Head of caudate nucleus (tissue), 42 donors: ENCODE results near the gene SORBS1.
"Not testable (repeated sequence)": the region's sequence is repeated elsewhere in the genome, so short reads cannot be mapped to it uniquely, and the experiment has no call there.

Source experiments
- DNase-seq, 42 donors: peaks; one replicate each; pipeline versions ENCODE4 v3.0.0 to v3.0.0-alpha.2; 2020 to 2021; ENCODE audit warnings: mixed read lengths in 7 of 42
- intact Hi-C: fragments of 100-400 bp; cut with DNase I; formaldehyde crosslinking; loops from one replicate; pipeline ENCODE4 v1.15.0; 2022

SORBS1 gene

DNA sequence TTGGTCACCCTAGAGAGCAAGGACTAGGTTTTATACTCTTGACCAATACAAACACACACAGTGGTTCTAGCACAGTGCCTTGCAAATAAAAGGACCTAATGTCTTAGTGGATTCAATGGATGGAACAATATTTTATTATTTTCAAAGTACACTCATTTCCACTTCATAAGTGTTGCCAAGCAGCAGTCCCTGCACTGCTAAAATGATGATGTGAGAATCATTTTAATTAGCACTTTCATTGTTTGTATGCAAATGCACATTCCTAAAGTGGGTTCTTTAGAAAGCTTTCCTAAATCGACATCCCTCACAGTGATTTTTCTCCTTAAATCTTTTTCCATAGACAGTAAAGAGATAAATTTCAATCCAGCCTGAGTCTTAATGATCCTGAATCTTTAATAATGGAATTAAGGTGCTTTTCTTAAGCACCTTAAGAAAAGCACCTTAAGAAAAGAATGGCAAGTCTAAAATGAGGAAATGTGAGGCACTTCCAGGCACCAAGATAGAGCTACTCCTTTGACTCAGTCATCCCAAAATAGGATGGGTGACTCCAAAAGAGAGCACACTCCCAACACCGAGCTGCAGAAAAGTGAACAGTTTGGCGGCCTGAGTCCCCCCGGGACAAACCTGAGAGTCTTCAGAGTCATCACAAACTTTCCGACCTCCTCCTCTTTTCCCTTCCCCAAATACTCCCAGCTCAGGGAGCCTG is 84.5 kb downstream of the SORBS1 start:
- intact Hi-C loops: no loop called here

GRCh38 chr10:95475827-95476468 is 85.2 kb downstream of the SORBS1 start:
- no peak for DNase-seq
- intact Hi-C loops: no loop called here

More for the DNA sequence above, 84.5 kb downstream of the SORBS1 start:
- no peak for DNase-seq

- DNase-seq: peak in 27 of 42 donors; percentile 17 to 71 (median 51)
- intact Hi-C loops: no loop called here
Measured at GRCh38 chr10:95475003-95475383, 86.2 kb downstream of the SORBS1 start.

- intact Hi-C loops: no loop called here
- peak in 2 of 42 donors; percentile 42 to 56 for DNase-seq
Measured at GRCh38 chr10:95474228-95475002, 86.8 kb downstream of the SORBS1 start.

- intact Hi-C loops: no loop called here
Measured at GRCh38 chr10:95472304-95473088, 88.7 kb downstream of the SORBS1 start.

DNA sequence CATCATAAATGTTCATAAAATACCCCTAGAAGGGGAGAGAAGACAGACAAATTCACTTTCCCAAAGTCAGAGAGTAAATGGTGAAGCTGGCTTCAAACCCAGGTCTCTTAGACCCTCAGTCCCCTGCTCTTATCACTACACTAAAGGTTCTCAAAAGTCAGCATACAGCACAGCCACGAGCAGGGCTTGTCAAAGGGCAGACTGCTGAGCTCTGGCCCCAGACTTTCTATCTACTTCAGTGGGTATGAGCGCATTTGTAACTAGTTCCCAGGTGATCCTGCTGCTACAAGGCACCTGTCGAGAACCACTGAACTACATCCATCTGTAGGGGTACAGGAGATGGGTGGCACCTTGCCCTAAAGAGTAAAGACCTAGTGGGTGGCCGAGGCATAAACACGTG is 91.5 kb downstream of the SORBS1 start:
- no peak for DNase-seq
- intact Hi-C loops: no loop called here

More at GRCh38 chr10:95472304-95473088, 88.7 kb downstream of the SORBS1 start:
- DNase-seq: no peak

DNA sequence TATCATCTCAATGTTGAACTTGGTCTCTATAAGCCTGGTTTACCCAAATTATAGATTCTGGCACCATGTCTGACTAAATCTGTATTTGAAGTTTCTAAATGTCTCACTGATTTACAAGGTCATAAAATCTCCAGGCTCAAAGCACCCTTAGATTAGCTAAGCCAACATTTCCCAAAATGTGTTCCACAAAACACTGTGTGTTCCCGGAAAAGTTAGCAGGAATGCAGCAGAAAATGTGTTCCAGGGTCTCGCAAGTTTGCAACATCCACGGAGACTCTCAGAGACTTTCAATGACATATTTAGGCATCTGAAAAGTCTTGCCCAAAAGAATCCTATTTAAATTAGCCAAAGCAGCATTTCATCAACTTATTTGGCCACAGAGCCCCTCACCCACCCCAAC is 91.9 kb downstream of the SORBS1 start:
- intact Hi-C loops: no loop called here
- DNase-seq: no peak

DNA sequence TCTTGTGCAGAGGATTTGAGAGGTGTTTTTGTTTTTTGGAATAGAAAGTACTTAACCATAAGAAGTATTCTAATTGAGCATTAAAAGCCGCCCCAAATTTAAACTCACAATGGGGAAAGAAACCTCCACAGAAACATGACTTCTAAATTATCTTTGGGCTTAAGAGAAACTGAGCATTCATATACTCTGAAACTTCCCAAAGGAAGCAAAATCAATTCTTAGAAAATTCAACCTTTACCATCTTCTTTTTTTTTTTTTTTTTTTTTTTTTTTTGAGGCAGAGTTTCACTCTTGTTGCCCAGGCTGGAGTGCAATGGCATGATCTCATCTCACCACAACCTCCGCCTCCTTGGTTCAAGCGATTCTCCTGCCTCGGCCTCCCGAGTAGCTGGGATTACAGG is 93.5 kb downstream of the SORBS1 start:
- intact Hi-C loops, DNase-seq: not testable (repeated sequence)

GRCh38 chr10:95467162-95467599 is 94.0 kb downstream of the SORBS1 start:
- peak in 1 of 42 donors; percentile 51 for DNase-seq
- intact Hi-C loops: no loop called here

DNA sequence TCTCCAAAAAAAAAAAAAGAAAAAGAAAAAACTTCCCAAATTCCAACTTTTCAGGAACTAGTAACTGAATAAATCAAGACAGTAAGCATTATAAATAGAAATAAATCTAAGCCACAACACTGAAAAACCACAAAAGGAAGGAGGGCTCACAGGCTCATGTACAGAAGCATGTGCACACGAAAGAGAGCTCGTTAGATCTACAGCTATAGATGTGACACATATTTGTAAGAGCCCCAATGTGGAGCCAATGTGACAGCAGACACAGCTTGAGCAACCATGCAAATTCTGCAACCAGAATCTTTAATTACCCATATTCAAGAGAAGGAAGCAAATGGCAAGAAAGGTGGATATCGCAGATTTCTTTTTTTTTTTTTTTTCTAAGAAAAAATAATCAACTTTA is 94.7 kb downstream of the SORBS1 start:
- no peak for DNase-seq
- intact Hi-C loops: no loop called here

DNA sequence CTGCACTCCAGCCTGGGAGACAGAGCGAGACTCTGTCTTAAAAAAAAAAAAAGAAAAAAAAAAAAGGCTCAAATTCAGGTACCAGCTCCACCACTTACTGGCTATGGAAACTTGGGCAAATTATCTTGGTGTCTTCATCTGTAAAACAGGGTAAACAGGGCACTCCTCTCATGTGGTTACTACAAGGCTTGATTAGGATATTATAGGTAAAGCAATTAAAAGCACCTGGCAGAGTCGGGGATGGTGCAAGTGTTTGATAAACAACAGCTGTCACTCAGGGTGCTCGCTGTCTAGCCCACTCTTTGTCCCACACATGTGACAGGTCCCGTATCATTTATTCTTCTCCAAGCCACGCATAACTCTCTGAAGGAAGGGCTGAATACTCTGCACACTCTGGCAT is 96.9 kb downstream of the SORBS1 start:
- DNase-seq: no peak
- intact Hi-C loops: no loop called here

DNA sequence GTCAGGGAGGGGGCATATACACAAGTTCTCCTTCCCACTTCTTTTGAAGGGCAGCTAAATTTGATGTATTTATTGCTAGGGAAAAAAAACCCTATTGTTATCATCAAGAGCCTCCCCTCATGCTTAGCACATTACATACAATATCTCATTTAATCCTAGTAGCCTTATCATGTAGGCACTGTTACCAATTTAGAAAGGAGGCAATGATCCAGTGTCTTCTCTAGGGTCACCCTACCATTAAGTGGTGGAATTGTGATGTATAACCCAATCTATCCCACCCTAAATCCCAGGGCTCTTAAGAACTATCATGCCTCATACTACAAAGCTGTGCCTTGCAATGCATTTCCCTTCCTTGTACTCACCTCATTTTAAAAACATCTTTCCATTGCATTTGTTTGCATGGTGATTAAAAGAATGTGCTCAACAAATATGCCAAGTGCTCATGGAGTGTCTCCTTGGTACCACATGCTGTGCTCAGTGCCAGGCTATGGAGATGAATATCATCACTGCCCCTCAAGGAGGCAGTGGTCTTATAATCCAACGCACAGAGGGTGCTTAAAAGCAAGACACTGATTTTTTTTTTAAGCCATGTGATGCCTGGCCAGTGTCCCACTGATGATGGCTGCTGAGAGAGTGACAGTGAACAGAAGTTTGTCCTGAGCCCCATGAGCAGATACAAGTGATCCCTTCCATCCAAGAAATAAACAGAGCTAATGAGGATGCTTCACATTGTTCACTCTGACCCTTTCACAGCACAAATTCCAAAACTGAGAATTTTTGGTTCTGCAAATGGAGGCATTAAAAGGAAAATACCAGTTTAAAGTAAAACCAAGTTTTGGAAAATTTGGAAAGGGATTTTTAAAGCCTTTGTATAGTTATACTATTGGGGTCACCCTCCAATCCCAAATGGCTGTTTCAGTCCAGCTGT is 98.2 kb downstream of the SORBS1 start:
- DNase-seq: no peak
- intact Hi-C loops: no loop called here

- intact Hi-C loops: no loop called here
- DNase-seq: no peak
Measured at GRCh38 chr10:95461611-95462010, 99.6 kb downstream of the SORBS1 start.

DNA sequence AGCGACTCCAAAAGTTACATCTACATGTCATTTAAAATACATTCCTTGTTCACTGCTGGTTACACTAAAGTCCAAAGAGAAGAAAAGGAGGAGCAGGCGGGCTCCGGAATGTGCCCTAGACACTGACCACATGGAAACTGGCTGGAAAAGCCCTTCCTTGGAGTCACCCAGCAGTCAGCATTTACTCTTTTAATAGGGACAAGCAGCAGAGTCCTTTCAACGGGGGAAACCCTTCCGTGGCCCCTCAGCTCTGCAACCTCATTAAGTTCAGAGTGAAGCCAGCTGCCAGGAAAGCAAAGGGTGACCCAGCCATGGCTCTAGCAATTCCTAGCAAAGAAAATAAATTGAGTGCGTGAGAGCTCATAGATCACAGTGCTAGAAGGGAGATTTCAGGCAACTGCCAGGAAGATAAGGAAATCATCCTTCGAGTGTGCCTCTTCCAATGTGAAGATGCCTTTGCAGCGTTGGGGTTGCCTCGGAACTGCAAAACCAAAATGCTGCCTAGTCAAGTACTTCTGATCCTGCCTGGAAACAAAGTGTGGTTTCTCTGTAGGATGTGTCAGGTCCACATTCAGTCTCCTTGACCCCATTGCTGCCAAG is 101.6 kb downstream of the SORBS1 start:
- intact Hi-C loops: no loop called here
- no peak for DNase-seq

DNA sequence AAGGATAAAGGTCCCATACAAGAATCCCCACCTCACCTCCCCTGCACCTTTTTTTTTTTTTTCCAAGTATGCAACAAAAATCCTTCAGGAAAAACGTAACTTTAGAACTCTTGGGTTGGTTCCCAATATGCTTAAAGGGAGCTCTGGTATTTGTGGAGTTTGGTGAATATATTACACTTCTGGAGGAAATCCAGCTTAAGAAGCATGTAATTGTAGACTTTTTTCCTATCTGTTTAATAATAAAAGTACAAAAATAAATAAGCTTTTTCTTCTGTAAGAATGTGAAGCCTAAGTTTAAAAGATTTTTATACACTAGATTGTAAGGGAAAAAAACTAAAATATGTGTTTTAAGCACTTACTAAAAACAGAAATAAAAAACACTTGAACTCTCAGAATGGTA is 102.3 kb downstream of the SORBS1 start:
- intact Hi-C loops: no loop called here
- DNase-seq: no peak

GRCh38 chr10:95458014-95458413 is 103.2 kb downstream of the SORBS1 start:
- DNase-seq: no peak
- intact Hi-C loops: no loop called here

DNA sequence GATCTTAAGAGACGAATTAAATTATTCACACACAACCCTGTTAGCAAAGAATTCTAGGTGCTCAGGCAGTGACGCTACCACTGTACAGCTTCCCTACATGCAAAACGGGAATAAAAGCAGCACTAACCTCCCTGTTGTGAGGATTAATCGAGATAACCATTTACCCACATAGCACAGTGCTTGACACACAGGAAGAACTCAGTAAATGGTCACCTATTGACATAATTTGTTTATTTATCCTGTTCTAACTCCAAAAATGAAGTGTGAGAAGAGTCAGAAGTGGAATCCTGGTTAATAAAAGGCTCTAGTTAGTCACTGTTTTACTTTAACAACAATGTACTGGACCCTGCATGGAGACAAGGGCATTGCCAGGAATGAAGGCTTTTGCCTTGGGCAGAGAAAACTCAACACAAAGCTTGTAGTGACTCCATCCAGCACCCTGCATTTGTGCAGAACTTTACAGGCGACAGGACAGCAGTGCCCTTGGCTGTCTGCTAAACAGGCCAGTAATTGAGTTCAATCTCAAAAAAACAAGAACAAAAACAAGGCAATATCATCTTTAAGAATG is 103.8 kb downstream of the SORBS1 start:
- DNase-seq: peak in 1 of 42 donors; percentile 58
- intact Hi-C loops: no loop called here

GRCh38 chr10:95456516-95456915 is 104.7 kb downstream of the SORBS1 start:
- no peak for DNase-seq
- intact Hi-C loops: no loop called here
